Kidney (tissue), 14 donors: ENCODE data around the gene NDUFA13. TPM values are rescaled to one million over a fixed set of nuclear protein-coding genes. Genes with fewer than 3 reads are reported as not detected.

ENCODE experiments used
- DNase-seq, 5 donors: peaks; one replicate each; pipeline ENCODE4 v3.0.0-alpha.2; 2013 to 2020
- FAIRE-seq: peaks from 2 replicates; lab custom pipeline; 2012; peaks lifted over from hg19 to GRCh38; lab: Jason Lieb, UNC
- H3K27ac ChIP-seq, 2 donors: one replicate each; pipeline ENCODE4 v1.7.0; 2013; ENCODE audit warnings: low read depth in 2 of 2, low read length in 2 of 2, inconsistent platforms in 1 of 2
- H3K27me3 ChIP-seq: one replicate; pipeline ENCODE4 v1.7.1; 2013; ENCODE audit warnings: low read length, inconsistent platforms; ENCODE audit not compliant: control insufficient read depth, insufficient read depth
- H3K36me3 ChIP-seq, 3 donors: one replicate each; pipeline versions ENCODE4 v1.7.0 to v1.7.1; 2013; ENCODE audit warnings: low read length in 3 of 3, control low read depth in 1 of 3, inconsistent platforms in 1 of 3; ENCODE audit not compliant: insufficient read depth in 3 of 3, control insufficient read depth in 2 of 3
- H3K4me1 ChIP-seq, 3 donors: one replicate each; pipeline versions ENCODE4 v1.7.0 to v1.7.1; 2013; ENCODE audit warnings: low read length in 3 of 3, inconsistent platforms in 1 of 3, low read depth in 1 of 3; ENCODE audit not compliant: control insufficient read depth in 2 of 3, insufficient read depth in 2 of 3
- H3K4me3 ChIP-seq, 3 donors: one replicate each; pipeline versions ENCODE4 v1.7.0 to v1.8.1; 2013; ENCODE audit warnings: low read length in 3 of 3, control low read depth in 1 of 3, inconsistent platforms in 1 of 3
- H3K9ac ChIP-seq, 3 donors: one replicate each; pipeline versions ENCODE4 v1.7.0 to v1.7.1; 2013; ENCODE audit warnings: low read length in 3 of 3, control low read depth in 1 of 3, inconsistent platforms in 1 of 3
- H3K9me3 ChIP-seq, 3 donors: one replicate each; pipeline versions ENCODE4 v1.7.0 to v1.7.1; 2013; ENCODE audit warnings: low read length in 3 of 3, control low read depth in 1 of 3, inconsistent platforms in 1 of 3; ENCODE audit not compliant: control insufficient read depth in 2 of 3, insufficient read depth in 1 of 3
- CTCF ChIP-seq: IDR thresholded peaks from 3 replicates; pipeline ENCODE4 v1.5.1; 2012; ENCODE audit warnings: mild to moderate bottlenecking, moderate library complexity, borderline replicate concordance; ENCODE audit not compliant: insufficient read depth; ENCODE audit errors: extremely low read depth
- intact Hi-C: fragments of 100-400 bp; cut with DNase I; formaldehyde crosslinking; loops from one replicate; pipeline ENCODE4 v1.11.1; 2022
- polyA plus RNA-seq: library from polyadenylated mRNA; stranded (reverse); fragments of 350-450 nt; fragmentation: Illumina TruSeq; extraction: RNeasy Lipid Tissue Mini Kit (QIAGEN cat#74804); gene quantifications from one replicate; pipeline ENCODE4 v1.2.3, GENCODE V29; 2014; ENCODE audit warnings: low read depth, low replicate concordance; ENCODE audit not compliant: insufficient read depth
- total RNA-seq: library from RNA; stranded (reverse); fragmentation: NEBNext Ultra II Directional; extraction: Animal tissue kit (Norgen Biotek cat#: 25700); gene quantifications from one replicate; pipeline ENCODE4 v1.2.1, GENCODE V29; 2021
- donor health status: control.
- donor health status: control.
- donor health status: control.
- donor health status: control.
- donor health status: control.
- donor health status: DM: yes; HTN: yes; CAD: no.
- donor health status: Normal renal cell carcinoma (clear cell type).

NDUFA13 gene
- total and polyA plus RNA-seq, 2 donors from 2014 or later: 328 to 627 TPM

GRCh38 chr19:19562665-19563347 lies 46.8 kb downstream of the NDUFA13 start:
- H3K27ac ChIP-seq: no peak overlapping the region
- no peak for TF ChIP-seq CTCF
- H3K27me3 ChIP-seq: no peaks in the 10 kb centered on the region
- intact Hi-C loops: no loop called here
- H3K9ac ChIP-seq: no peak overlapping the region
- H3K4me1 ChIP-seq: no peaks in the 10 kb centered on the region
- no peaks in the 10 kb centered on the region for H3K36me3 ChIP-seq
- FAIRE-seq: no peak
- no peak for DNase-seq
- no peaks in the 10 kb centered on the region for H3K9me3 ChIP-seq
- H3K4me3 ChIP-seq: no peak overlapping the region

DNA sequence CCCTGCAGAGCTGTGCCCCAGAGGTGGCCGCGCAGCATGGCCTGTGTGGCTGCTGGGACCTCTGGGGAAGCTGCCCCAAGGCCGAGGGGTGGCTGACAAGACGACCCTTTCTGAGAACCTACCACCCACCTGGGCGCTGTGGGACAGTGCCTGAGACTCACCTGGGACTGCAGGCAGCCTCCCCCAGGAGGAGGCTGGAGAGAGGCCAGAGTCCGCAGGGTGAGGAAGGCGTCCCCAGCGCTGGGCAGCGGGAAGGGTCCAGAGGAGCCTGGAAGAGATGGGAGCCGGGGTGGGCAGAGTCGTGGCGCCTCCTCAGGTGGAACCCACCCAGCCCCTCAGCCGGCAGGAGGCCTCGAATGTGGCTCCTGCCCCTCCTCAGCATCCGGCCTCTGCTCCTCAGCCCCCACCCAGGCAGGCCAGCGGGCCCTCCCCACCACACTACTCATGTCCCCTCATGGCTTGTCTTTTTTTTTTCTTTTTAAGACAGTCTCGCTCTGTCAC lies 47.4 kb downstream of the NDUFA13 start:
- Histone ChIP-seq H3K36me3 (no peaks in the 10 kb centered on the region), H3K27me3 (no peaks in the 10 kb centered on the region), H3K4me1 (no peaks in the 10 kb centered on the region), H3K4me3 (no peak overlapping the region), H3K9me3 (no peaks in the 10 kb centered on the region), H3K27ac (no peak overlapping the region), H3K9ac (no peak overlapping the region)
- DNase-seq (no peak), FAIRE-seq (no peak)
- TF ChIP-seq CTCF: no peak
- intact Hi-C loops: no loop called here

GRCh38 chr19:19566306-19566705 lies 50.3 kb downstream of the NDUFA13 start:
- no peaks in the 10 kb centered on the region for H3K36me3 ChIP-seq
- FAIRE-seq (no peak), DNase-seq (no peak)
- no peaks in the 10 kb centered on the region for H3K4me1 ChIP-seq
- H3K4me3 ChIP-seq: no peak overlapping the region
- no peaks in the 10 kb centered on the region for H3K9me3 ChIP-seq
- no peaks in the 10 kb centered on the region for H3K27me3 ChIP-seq
- intact Hi-C loops: no loop called here
- H3K27ac ChIP-seq: no peak overlapping the region
- no peak overlapping the region for H3K9ac ChIP-seq
- no peak for TF ChIP-seq CTCF
